CD1c-positive myeloid dendritic cell (primary cell): ENCODE measurements around the gene NXPH1.
A peak's percentile ranks its signal among the peaks of the same experiment; 100 is the strongest.

ENCODE experiments used
- DNase-seq: peaks from one replicate; pipeline ENCODE4 v3.0.0-alpha.2; 2016; ENCODE audit errors: extremely low spot score

NXPH1 gene

GRCh38 chr7:8597565-8597964 lies 164.2 kb downstream of the NXPH1 start:
- no peak for DNase-seq

- peak; percentile 32 for DNase-seq
These were observed 167.7 kb downstream of the NXPH1 start for GRCh38 chr7:8601121-8601520.

GRCh38 chr7:8605221-8605620 lies 171.8 kb downstream of the NXPH1 start:
- DNase-seq = no peak

- no peak for DNase-seq
These were observed 179.2 kb downstream of the NXPH1 start for GRCh38 chr7:8612584-8612983.

GRCh38 chr7:8613191-8613590 lies 179.8 kb downstream of the NXPH1 start:
- DNase-seq = no peak

GRCh38 chr7:8615019-8615418 lies 181.6 kb downstream of the NXPH1 start:
- DNase-seq = no peak

GRCh38 chr7:8618441-8619070 lies 185.1 kb downstream of the NXPH1 start:
- DNase-seq = no peak

GRCh38 chr7:8620169-8620568 lies 186.8 kb downstream of the NXPH1 start:
- DNase-seq = no peak

- DNase-seq = no peak
These were observed 192.2 kb downstream of the NXPH1 start for GRCh38 chr7:8625612-8626011.

- no peak for DNase-seq
These were observed 193.9 kb downstream of the NXPH1 start for GRCh38 chr7:8627325-8627724.

GRCh38 chr7:8628656-8629055 lies 195.2 kb downstream of the NXPH1 start:
- DNase-seq = no peak

GRCh38 chr7:8629504-8629903 lies 196.1 kb downstream of the NXPH1 start:
- no peak for DNase-seq

GRCh38 chr7:8637322-8637721 lies 203.9 kb downstream of the NXPH1 start:
- no peak for DNase-seq

- DNase-seq = no peak
These were observed 204.7 kb downstream of the NXPH1 start for GRCh38 chr7:8638076-8638475.

GRCh38 chr7:8639668-8640067 lies 206.3 kb downstream of the NXPH1 start:
- DNase-seq = no peak

GRCh38 chr7:8640671-8641070 lies 207.3 kb downstream of the NXPH1 start:
- DNase-seq = no peak

GRCh38 chr7:8668627-8669500 lies 235.5 kb downstream of the NXPH1 start:
- no peak for DNase-seq

GRCh38 chr7:8669501-8669851 lies 236.1 kb downstream of the NXPH1 start:
- no peak for DNase-seq

GRCh38 chr7:8684426-8684825 lies 251.0 kb downstream of the NXPH1 start:
- DNase-seq = no peak

- DNase-seq = no peak
These were observed 266.6 kb downstream of the NXPH1 start for GRCh38 chr7:8699875-8700624.

- no peak for DNase-seq
These were observed 269.4 kb downstream of the NXPH1 start for GRCh38 chr7:8702807-8703206.

- DNase-seq = no peak
These were observed 276.7 kb downstream of the NXPH1 start for GRCh38 chr7:8710124-8710523.

GRCh38 chr7:8714791-8715190 lies 281.4 kb downstream of the NXPH1 start:
- no peak for DNase-seq
